Activated naive CD4-positive, alpha-beta T cell treated with anti-CD3 and anti-CD28 coated beads, Interleukin-2, amount 50 U/mL, for 16 hours (primary cell): ENCODE data around the gene MLX.
"Not testable (repeated sequence)": the region's sequence is repeated elsewhere in the genome, so short reads cannot be mapped to it uniquely, and the experiment has no call there.

ENCODE experiments used
- DNase-seq: peaks from one replicate; pipeline ENCODE4 v3.0.0-alpha.2; 2020

MLX gene

GRCh38 chr17:42555961-42556617 lies 10.8 kb upstream of the MLX start:
- DNase-seq = not testable (repeated sequence)

- DNase-seq = no peak
Observed at GRCh38 chr17:42559075-42559474, 7.8 kb upstream of the MLX start.

GRCh38 chr17:42560246-42560645 lies 6.7 kb upstream of the MLX start:
- no peak for DNase-seq

- peak; percentile 89 for DNase-seq
Observed at GRCh38 chr17:42561897-42562387, 5.0 kb upstream of the MLX start, which contains the start of gene COASY. Gene COASY (plus strand): TSS chr17:42562148. CDS start chr17:42562623, 475 bp downstream.

- DNase-seq = no peak
Observed at GRCh38 chr17:42562388-42563142, 4.3 kb upstream of the MLX start.

GRCh38 chr17:42563143-42563509 lies 3.8 kb upstream of the MLX start:
- DNase-seq = no peak

- DNase-seq = no peak
Observed at GRCh38 chr17:42563543-42563942, 3.4 kb upstream of the MLX start.

GRCh38 chr17:42563950-42564349 lies 3.0 kb upstream of the MLX start:
- DNase-seq = no peak

- DNase-seq = no peak
Observed at GRCh38 chr17:42564815-42565522, 1.9 kb upstream of the MLX start.

- no peak for DNase-seq
Observed at GRCh38 chr17:42565523-42566214, 1.2 kb upstream of the MLX start.

- no peak for DNase-seq
Observed at GRCh38 chr17:42566215-42566882, 551 bp upstream of the MLX start.

GRCh38 chr17:42568341-42569111 lies 1.6 kb downstream of the MLX start:
- no peak for DNase-seq

- no peak for DNase-seq
Observed at GRCh38 chr17:42571435-42572225, 4.7 kb downstream of the MLX start.

GRCh38 chr17:42573095-42573494 lies 6.2 kb downstream of the MLX start:
- DNase-seq = no peak

- DNase-seq = no peak
Observed at GRCh38 chr17:42574463-42574862, 7.6 kb downstream of the MLX start.

GRCh38 chr17:42577140-42577531 lies 10.2 kb downstream of the MLX start:
- DNase-seq = no peak

GRCh38 chr17:42577532-42578281 lies 10.8 kb downstream of the MLX start, which contains the start of gene PSMC3IP:
Gene PSMC3IP (minus strand): TSS chr17:42577729. CDS start chr17:42577686, 43 bp downstream.
- peak; percentile 92 for DNase-seq

GRCh38 chr17:42578282-42578869 lies 11.5 kb downstream of the MLX start:
- peak; percentile 78 for DNase-seq

- no peak for DNase-seq
Observed at GRCh38 chr17:42579794-42580551, 13.1 kb downstream of the MLX start.
